SH-SY5Y (cell line): Measurements from ENCODE around the gene TUBGCP3.

Source experiments
- GATA2 ChIP-seq: IDR thresholded peaks from 2 replicates; pipeline ENCODE4 v1.6.1; 2011; ENCODE audit warnings: mild to moderate bottlenecking, low read depth, low read length
- GATA3 ChIP-seq: IDR thresholded peaks from 2 replicates; pipeline ENCODE4 v1.6.1; 2011; ENCODE audit warnings: low read depth, mild to moderate bottlenecking, low read length, moderate library complexity

DNA sequence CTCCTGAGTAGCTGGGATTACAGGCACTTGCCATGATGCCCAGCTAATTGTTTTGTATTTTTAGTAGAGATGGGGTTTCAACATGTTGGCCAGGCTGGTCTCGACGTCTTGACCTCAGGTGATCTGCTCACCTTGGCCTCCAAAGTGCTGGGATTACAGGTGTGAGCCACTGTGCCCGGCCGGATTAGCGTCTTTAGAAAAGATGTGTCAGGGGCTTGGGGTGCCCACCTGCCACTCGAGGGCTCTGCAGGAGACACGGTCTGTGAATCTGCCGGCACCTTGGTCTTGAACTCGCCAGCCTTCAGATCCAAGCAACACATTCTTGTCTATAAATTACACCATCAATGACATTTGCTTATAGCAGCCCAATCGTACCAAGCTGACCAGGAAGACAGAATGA is 38.8 kb upstream of the TUBGCP3 start:
- TF ChIP-seq GATA2 (no peak), GATA3 (no peak)
